Activated CD8-positive, alpha-beta memory T cell treated with anti-CD3 and anti-CD28 coated beads, Interleukin-2, amount 50 U/mL, for 48 hours (primary cell): ENCODE data around the gene CFL1.
"Not testable (repeated sequence)": the region's sequence is repeated elsewhere in the genome, so short reads cannot be mapped to it uniquely, and the experiment has no call there.

ENCODE experiments used
- DNase-seq: peaks from one replicate; pipeline ENCODE4 v3.0.0-alpha.2; 2020

CFL1 gene

GRCh38 chr11:65857853-65858680 lies at the start of gene CFL1:
CFL1 (minus strand) TSS chr11:65858180; CDS start chr11:65858099, 81 bp downstream.
- peak; percentile 97 for DNase-seq

- no peak for DNase-seq
Observed at GRCh38 chr11:65906602-65907001, 48.6 kb upstream of the CFL1 start.

- DNase-seq, result no peak
Observed at GRCh38 chr11:65903715-65904114, 45.7 kb upstream of the CFL1 start.

GRCh38 chr11:65903068-65903481 lies 45.1 kb upstream of the CFL1 start:
- DNase-seq, result no peak

GRCh38 chr11:65900899-65901180 lies 42.9 kb upstream of the CFL1 start:
- no peak for DNase-seq

GRCh38 chr11:65900125-65900898 lies 42.3 kb upstream of the CFL1 start, which contains the start of gene FOSL1:
FOSL1 (minus strand) TSS chr11:65900388; CDS start chr11:65900339, 49 bp downstream.
- peak; percentile 97 for DNase-seq

GRCh38 chr11:65899356-65900124 lies 41.6 kb upstream of the CFL1 start:
- DNase-seq, result peak; percentile 89

GRCh38 chr11:65898656-65899355 lies 40.8 kb upstream of the CFL1 start:
- no peak for DNase-seq

- no peak for DNase-seq
Observed at GRCh38 chr11:65897020-65897471, 39.1 kb upstream of the CFL1 start.

GRCh38 chr11:65896034-65896999 lies 38.3 kb upstream of the CFL1 start:
- DNase-seq, result no peak

GRCh38 chr11:65895482-65895981 lies 37.6 kb upstream of the CFL1 start:
- DNase-seq, result no peak

- DNase-seq, result peak; percentile 76
Observed at GRCh38 chr11:65894034-65894591, 36.1 kb upstream of the CFL1 start.

GRCh38 chr11:65892661-65893317 lies 34.8 kb upstream of the CFL1 start:
- DNase-seq, result no peak

- not testable (repeated sequence) for DNase-seq
Observed at GRCh38 chr11:65892137-65892540, 34.2 kb upstream of the CFL1 start.

GRCh38 chr11:65891219-65892136 lies 33.5 kb upstream of the CFL1 start:
- peak; percentile 82 for DNase-seq

GRCh38 chr11:65890324-65891218 lies 32.6 kb upstream of the CFL1 start, which contains the start of gene CCDC85B:
CCDC85B (plus strand) TSS chr11:65890673; CDS start chr11:65890784, 111 bp downstream.
- peak; percentile 99 for DNase-seq

- DNase-seq, result peak; percentile 97
Observed at GRCh38 chr11:65888163-65888814, 30.3 kb upstream of the CFL1 start, which contains the start of gene FIBP. FIBP (minus strand) TSS chr11:65888471; CDS start chr11:65888418, 53 bp downstream.
